ENCODE data around the gene SNX20.

Gene SNX20

GRCh38 chr16:50652836-50653425 is 28.2 kb downstream of the SNX20 start:
- Histone ChIP-seq H3K4me2 (ENCODE audit: insufficient read depth, low read length, poor library complexity, severe bottlenecking) (no peak overlapping the region), H3K4me1 (ENCODE audit: control insufficient read depth in 2 of 2, insufficient read depth in 1 of 2, low read depth in 1 of 2, low read length in 2 of 2) (peaks cover 3% of the 10 kb centered on the region in 2 donors), H3K23ac (ENCODE audit: low read depth, low read length, poor library complexity) (no peak overlapping the region), H3K27ac (replicated peaks; ENCODE audit: low read length) (no peak overlapping the region), H3K9ac (ENCODE audit: low read depth, low read length, poor library complexity) (no peak overlapping the region), H3K79me1 (ENCODE audit: low read depth, low read length) (no peaks in the 10 kb centered on the region), H3K4me3 (ENCODE audit: low read length in 2 of 2) (no peak overlapping the region), H2BK15ac (ENCODE audit: low read length) (no peak overlapping the region), H3K14ac (ENCODE audit: low read length) (no peak overlapping the region), H2BK120ac (ENCODE audit: low read depth, low read length) (no peak overlapping the region), H4K8ac (ENCODE audit: low read depth, low read length) (no peak overlapping the region), H3K36me3 (replicated peaks in 1 of 2; ENCODE audit: control insufficient read depth in 2 of 2, insufficient read depth in 2 of 2, low read length in 2 of 2) (no peaks in the 10 kb centered on the region), H2BK12ac (ENCODE audit: low read length) (no peak overlapping the region), H3K27me3 (ENCODE audit: control insufficient read depth in 3 of 3, insufficient read depth in 3 of 3, low read depth in 1 of 3, low read length in 3 of 3) (no peaks in the 10 kb centered on the region), H2BK5ac (ENCODE audit: low read length) (no peak overlapping the region), H2AK5ac (ENCODE audit: low read depth, low read length) (peak overlapping the region; percentile 16), H4K91ac (ENCODE audit: low read depth, low read length, poor library complexity) (no peak overlapping the region), H3K18ac (ENCODE audit: low read length) (no peak overlapping the region), H2AFZ (ENCODE audit: low read length) (no peak overlapping the region), H3K4ac (ENCODE audit: low read length) (no peak overlapping the region), H3K9me3 (replicated peaks in 1 of 2; ENCODE audit: control insufficient read depth in 2 of 2, insufficient read depth in 1 of 2, low read depth in 1 of 2, low read length in 2 of 2) (peaks cover 0 to 2% of the 10 kb centered on the region in 2 donors)
- no peak for DNase-seq (ENCODE audit: low spot score)
- no CpG with 5 or more reads among the region's 14 CpGs for WGBS, 2 donors (ENCODE audit: extremely low coverage in 2 of 2, insufficient read length in 2 of 2, insufficient replicate concordance in 1 of 2)

- Histone ChIP-seq H3K9me3 (replicated peaks in 1 of 2; ENCODE audit: control insufficient read depth in 2 of 2, insufficient read depth in 1 of 2, low read depth in 1 of 2, low read length in 2 of 2) (peaks cover 0 to 2% of the 10 kb centered on the region in 2 donors), H3K4me3 (ENCODE audit: low read length in 2 of 2) (no peak overlapping the region), H2BK5ac (ENCODE audit: low read length) (no peak overlapping the region), H3K18ac (ENCODE audit: low read length) (no peak overlapping the region), H4K91ac (ENCODE audit: low read depth, low read length, poor library complexity) (no peak overlapping the region), H3K4me2 (ENCODE audit: insufficient read depth, low read length, poor library complexity, severe bottlenecking) (no peak overlapping the region), H2AK5ac (ENCODE audit: low read depth, low read length) (no peak overlapping the region), H3K36me3 (replicated peaks in 1 of 2; ENCODE audit: control insufficient read depth in 2 of 2, insufficient read depth in 2 of 2, low read length in 2 of 2) (no peaks in the 10 kb centered on the region), H3K9ac (ENCODE audit: low read depth, low read length, poor library complexity) (no peak overlapping the region), H3K27me3 (ENCODE audit: control insufficient read depth in 3 of 3, insufficient read depth in 3 of 3, low read depth in 1 of 3, low read length in 3 of 3) (no peaks in the 10 kb centered on the region), H3K4ac (ENCODE audit: low read length) (no peak overlapping the region), H3K14ac (ENCODE audit: low read length) (no peak overlapping the region), H3K23ac (ENCODE audit: low read depth, low read length, poor library complexity) (no peak overlapping the region), H3K4me1 (ENCODE audit: control insufficient read depth in 2 of 2, insufficient read depth in 1 of 2, low read depth in 1 of 2, low read length in 2 of 2) (peaks cover 3% of the 10 kb centered on the region in 2 donors), H3K79me1 (ENCODE audit: low read depth, low read length) (no peaks in the 10 kb centered on the region), H2BK15ac (ENCODE audit: low read length) (no peak overlapping the region), H4K8ac (ENCODE audit: low read depth, low read length) (no peak overlapping the region), H2BK120ac (ENCODE audit: low read depth, low read length) (no peak overlapping the region), H3K27ac (replicated peaks; ENCODE audit: low read length) (no peak overlapping the region), H2BK12ac (ENCODE audit: low read length) (no peak overlapping the region), H2AFZ (ENCODE audit: low read length) (no peak overlapping the region)
- no CpG with 5 or more reads among the region's 3 CpGs for WGBS, 2 donors (ENCODE audit: extremely low coverage in 2 of 2, insufficient read length in 2 of 2, insufficient replicate concordance in 1 of 2)
- DNase-seq (ENCODE audit: low spot score) = no peak
These were observed 29.2 kb downstream of the SNX20 start for GRCh38 chr16:50651835-50652438.

- no peak overlapping the region for H4K91ac ChIP-seq (ENCODE audit: low read depth, low read length, poor library complexity)
- H2BK12ac ChIP-seq (ENCODE audit: low read length) = no peak overlapping the region
These were observed 34.8 kb downstream of the SNX20 start for GRCh38 chr16:50646345-50646744.

GRCh38 chr16:50645563-50646220 is 35.4 kb downstream of the SNX20 start:
- no peak for DNase-seq (ENCODE audit: low spot score)
- no peak overlapping the region for H3K27ac ChIP-seq (replicated peaks; ENCODE audit: low read length)

More at GRCh38 chr16:50646345-50646744, 34.8 kb downstream of the SNX20 start:
- no peak for DNase-seq (ENCODE audit: low spot score)
- H4K8ac ChIP-seq (ENCODE audit: low read depth, low read length) = no peak overlapping the region
- H3K79me1 ChIP-seq (ENCODE audit: low read depth, low read length) = no peaks in the 10 kb centered on the region
- no peak overlapping the region for H3K4me2 ChIP-seq (ENCODE audit: insufficient read depth, low read length, poor library complexity, severe bottlenecking)
- peak overlapping the region; percentile 41 for H2AK5ac ChIP-seq (ENCODE audit: low read depth, low read length)
- no peaks in the 10 kb centered on the region for H3K27me3 ChIP-seq (ENCODE audit: control insufficient read depth in 3 of 3, insufficient read depth in 3 of 3, low read depth in 1 of 3, low read length in 3 of 3)
- H3K36me3 ChIP-seq (replicated peaks in 1 of 2; ENCODE audit: control insufficient read depth in 2 of 2, insufficient read depth in 2 of 2, low read length in 2 of 2) = no peaks in the 10 kb centered on the region
- H3K9me3 ChIP-seq (replicated peaks in 1 of 2; ENCODE audit: control insufficient read depth in 2 of 2, insufficient read depth in 1 of 2, low read depth in 1 of 2, low read length in 2 of 2) = no peaks in the 10 kb centered on the region
- H3K27ac ChIP-seq (replicated peaks; ENCODE audit: low read length) = no peak overlapping the region
- no peak overlapping the region for H2BK5ac ChIP-seq (ENCODE audit: low read length)
- H3K14ac ChIP-seq (ENCODE audit: low read length) = no peak overlapping the region
- H3K4ac ChIP-seq (ENCODE audit: low read length) = no peak overlapping the region
- no peak overlapping the region for H3K23ac ChIP-seq (ENCODE audit: low read depth, low read length, poor library complexity)
- WGBS, 2 donors (ENCODE audit: extremely low coverage in 2 of 2, insufficient read length in 2 of 2, insufficient replicate concordance in 1 of 2) = no CpG with 5 or more reads among the region's 8 CpGs
- H3K4me1 ChIP-seq (ENCODE audit: control insufficient read depth in 2 of 2, insufficient read depth in 1 of 2, low read depth in 1 of 2, low read length in 2 of 2) = peaks cover 9 to 10% of the 10 kb centered on the region in 2 donors
- H2BK120ac ChIP-seq (ENCODE audit: low read depth, low read length) = no peak overlapping the region
- H3K4me3 ChIP-seq (ENCODE audit: low read length in 2 of 2) = no peak overlapping the region
- H3K18ac ChIP-seq (ENCODE audit: low read length) = peak overlapping the region; percentile 77
- H2AFZ ChIP-seq (ENCODE audit: low read length) = peak overlapping the region; percentile 80
- no peak overlapping the region for H2BK15ac ChIP-seq (ENCODE audit: low read length)
- H3K9ac ChIP-seq (ENCODE audit: low read depth, low read length, poor library complexity) = peak overlapping the region; percentile 9

More at GRCh38 chr16:50645563-50646220, 35.4 kb downstream of the SNX20 start:
- H3K9ac ChIP-seq (ENCODE audit: low read depth, low read length, poor library complexity) = no peak overlapping the region
- H2BK5ac ChIP-seq (ENCODE audit: low read length) = no peak overlapping the region
- H3K27me3 ChIP-seq (ENCODE audit: control insufficient read depth in 3 of 3, insufficient read depth in 3 of 3, low read depth in 1 of 3, low read length in 3 of 3) = no peaks in the 10 kb centered on the region
- no peak overlapping the region for H3K4ac ChIP-seq (ENCODE audit: low read length)
- H2BK12ac ChIP-seq (ENCODE audit: low read length) = no peak overlapping the region
- no peak overlapping the region for H2BK15ac ChIP-seq (ENCODE audit: low read length)
- H3K9me3 ChIP-seq (replicated peaks in 1 of 2; ENCODE audit: control insufficient read depth in 2 of 2, insufficient read depth in 1 of 2, low read depth in 1 of 2, low read length in 2 of 2) = no peaks in the 10 kb centered on the region
- H3K18ac ChIP-seq (ENCODE audit: low read length) = peak overlapping the region; percentile 11
- no CpG with 5 or more reads among the region's 20 CpGs for WGBS, 2 donors (ENCODE audit: extremely low coverage in 2 of 2, insufficient read length in 2 of 2, insufficient replicate concordance in 1 of 2)
- no peaks in the 10 kb centered on the region for H3K36me3 ChIP-seq (replicated peaks in 1 of 2; ENCODE audit: control insufficient read depth in 2 of 2, insufficient read depth in 2 of 2, low read length in 2 of 2)
- no peak overlapping the region for H3K14ac ChIP-seq (ENCODE audit: low read length)
- no peak overlapping the region for H2AK5ac ChIP-seq (ENCODE audit: low read depth, low read length)
- H2AFZ ChIP-seq (ENCODE audit: low read length) = peak overlapping the region; percentile 80
- no peak overlapping the region for H4K91ac ChIP-seq (ENCODE audit: low read depth, low read length, poor library complexity)
- no peak overlapping the region for H2BK120ac ChIP-seq (ENCODE audit: low read depth, low read length)
- no peaks in the 10 kb centered on the region for H3K79me1 ChIP-seq (ENCODE audit: low read depth, low read length)
- H3K4me3 ChIP-seq (ENCODE audit: low read length in 2 of 2) = peak overlapping the region in 1 of 2 donors; percentile 11
- H4K8ac ChIP-seq (ENCODE audit: low read depth, low read length) = no peak overlapping the region
- no peak overlapping the region for H3K4me2 ChIP-seq (ENCODE audit: insufficient read depth, low read length, poor library complexity, severe bottlenecking)
- no peak overlapping the region for H3K23ac ChIP-seq (ENCODE audit: low read depth, low read length, poor library complexity)
- peaks cover 9 to 10% of the 10 kb centered on the region in 2 donors for H3K4me1 ChIP-seq (ENCODE audit: control insufficient read depth in 2 of 2, insufficient read depth in 1 of 2, low read depth in 1 of 2, low read length in 2 of 2)
